Jurkat, Clone E6-1 (cell line): ENCODE results near the gene ARHGAP25.

Source experiments
- DNase-seq: peaks from one replicate; pipeline ENCODE4 v3.0.0-alpha.2; 2011; ENCODE audit warnings: low read depth, low spot score
- H3K4me3 ChIP-seq: 2 replicates; pipeline ENCODE4 v1.5.1; 2011; ENCODE audit warnings: mild to moderate bottlenecking, low read length, control low read depth, moderate library complexity

The ARHGAP25 gene

GRCh38 chr2:68757081-68757480, 22.5 kb downstream of the ARHGAP25 start:
- DNase-seq = no peak
- no peak overlapping the region for H3K4me3 ChIP-seq

- no peak for DNase-seq
- no peak overlapping the region for H3K4me3 ChIP-seq
These were observed 27.5 kb downstream of the ARHGAP25 start for GRCh38 chr2:68762100-68762499.

- peak; percentile 42 for DNase-seq
- H3K4me3 ChIP-seq = no peak overlapping the region
These were observed 28.1 kb downstream of the ARHGAP25 start for GRCh38 chr2:68762665-68763064.

GRCh38 chr2:68764041-68764805, 29.6 kb downstream of the ARHGAP25 start:
- DNase-seq = no peak
- H3K4me3 ChIP-seq = peak overlapping the region; percentile 30

- no peak for DNase-seq
- H3K4me3 ChIP-seq = peak overlapping the region; percentile 30
These were observed 30.2 kb downstream of the ARHGAP25 start for GRCh38 chr2:68764806-68765311.

- H3K4me3 ChIP-seq = peak overlapping the region; percentile 29
- no peak for DNase-seq
These were observed 31.2 kb downstream of the ARHGAP25 start for GRCh38 chr2:68765739-68766375.

GRCh38 chr2:68766376-68766845, 31.8 kb downstream of the ARHGAP25 start:
- H3K4me3 ChIP-seq = peak overlapping the region; percentile 10; the same call in 1 of the 2 replicates
- DNase-seq = peak; percentile 81

- H3K4me3 ChIP-seq = no peak overlapping the region
- DNase-seq = no peak
These were observed 32.7 kb downstream of the ARHGAP25 start for GRCh38 chr2:68767031-68767961.

GRCh38 chr2:68767996-68768395, 33.4 kb downstream of the ARHGAP25 start:
- H3K4me3 ChIP-seq = no peak overlapping the region
- DNase-seq = no peak

GRCh38 chr2:68768461-68768860, 33.9 kb downstream of the ARHGAP25 start:
- no peak overlapping the region for H3K4me3 ChIP-seq
- no peak for DNase-seq

- DNase-seq = no peak
- no peak overlapping the region for H3K4me3 ChIP-seq
These were observed 34.3 kb downstream of the ARHGAP25 start for GRCh38 chr2:68768951-68769350.

- H3K4me3 ChIP-seq = no peak overlapping the region
- no peak for DNase-seq
These were observed 35.1 kb downstream of the ARHGAP25 start for GRCh38 chr2:68769586-68770270.

- DNase-seq = no peak
- H3K4me3 ChIP-seq = no peak overlapping the region
These were observed 35.9 kb downstream of the ARHGAP25 start for GRCh38 chr2:68770271-68771111.

- no peak overlapping the region for H3K4me3 ChIP-seq
These were observed 36.7 kb downstream of the ARHGAP25 start for GRCh38 chr2:68771211-68771751.

GRCh38 chr2:68772109-68772508, 37.5 kb downstream of the ARHGAP25 start:
- H3K4me3 ChIP-seq = no peak overlapping the region
- DNase-seq = no peak

More at GRCh38 chr2:68771211-68771751, 36.7 kb downstream of the ARHGAP25 start:
- no peak for DNase-seq

GRCh38 chr2:68774569-68775271, 40.1 kb downstream of the ARHGAP25 start:
- DNase-seq = no peak
- H3K4me3 ChIP-seq = no peak overlapping the region

- H3K4me3 ChIP-seq = no peak overlapping the region
- DNase-seq = no peak
These were observed 40.7 kb downstream of the ARHGAP25 start for GRCh38 chr2:68775272-68775842.
